AG04449 (cell line): ENCODE results near the gene TTBK1.
A peak's percentile ranks its signal among the peaks of the same experiment; 100 is the strongest.

Experiments
- CTCF ChIA-PET: fragments of 350-600 bp; formaldehyde crosslinking; extraction: SDS; loops from one replicate; lab custom pipeline; 2021; ENCODE audit warnings: antibody characterized with exemption; lab: Yijun Ruan, JAX
- POLR2A ChIA-PET: fragments of 400-600, 350-600 bp; formaldehyde crosslinking; extraction: SDS; loops from one replicate; lab custom pipeline; 2020; ENCODE audit warnings: antibody characterized with exemption, inconsistent platforms; lab: Yijun Ruan, JAX
- DNase-seq: peaks from one replicate; pipeline ENCODE4 v3.0.0-alpha.2; 2010; ENCODE audit warnings: low read depth, low spot score
- H3K4me3 ChIP-seq: 2 replicates; pipeline ENCODE4 v1.5.1; 2011; ENCODE audit warnings: low read depth, mild to moderate bottlenecking, control low read depth, low read length
- CTCF ChIP-seq: IDR thresholded peaks from one replicate; pipeline ENCODE4 v1.5.1; 2011; ENCODE audit warnings: mild to moderate bottlenecking, moderate library complexity, low read length, control low read depth, inconsistent platforms; ENCODE audit not compliant: insufficient read depth; ENCODE audit errors: missing control alignments

Gene TTBK1

GRCh38 chr6:43247114-43247999 lies 4.1 kb downstream of the TTBK1 start:
- CTCF ChIA-PET: interaction anchor here (1.0 to 2.0 kb wide), 5 partner anchors 17 to 260 kb away, joined by 3 to 14 read pairs (median 5); partner anchors contain the start of gene DNPH1
- no peak for TF ChIP-seq CTCF
- POLR2A ChIA-PET: no interaction called here
- H3K4me3 ChIP-seq: peak overlapping the region; percentile 44
- DNase-seq: no peak

- no peak overlapping the region for H3K4me3 ChIP-seq
- ChIA-PET CTCF (interaction anchor here (0.8 to 1.6 kb wide), 6 partner anchors 10 to 259 kb away, joined by 3 to 5 read pairs (median 3); partner anchors contain the start of gene DNPH1), POLR2A (no interaction called here)
- no peak for TF ChIP-seq CTCF
- DNase-seq: no peak
Observed at GRCh38 chr6:43248101-43248500, 4.8 kb downstream of the TTBK1 start.

- TF ChIP-seq CTCF: no peak
- ChIA-PET CTCF (interaction anchor here (0.8 to 1.6 kb wide), 8 partner anchors 10 to 259 kb away, joined by 3 to 5 read pairs (median 3); partner anchors contain the start of gene DNPH1), POLR2A (no interaction called here)
- DNase-seq: no peak
- no peak overlapping the region for H3K4me3 ChIP-seq
Observed at GRCh38 chr6:43248791-43249190, 5.5 kb downstream of the TTBK1 start.

GRCh38 chr6:43250992-43251373 lies 7.7 kb downstream of the TTBK1 start:
- no peak for DNase-seq
- ChIA-PET POLR2A (no interaction called here), CTCF (interaction anchor here (0.6 to 4.9 kb wide), 3 partner anchors 9 to 84 kb away, joined by 3 to 32 read pairs (median 6); no protein-coding TSS in a partner anchor)
- H3K4me3 ChIP-seq: no peak overlapping the region
- no peak for TF ChIP-seq CTCF

GRCh38 chr6:43253401-43253800 lies 10.1 kb downstream of the TTBK1 start:
- ChIA-PET POLR2A (no interaction called here), CTCF (interaction anchor here (0.7 to 4.9 kb wide), 5 partner anchors 10 to 81 kb away, joined by 3 to 32 read pairs (median 4); partner anchors contain the start of gene DNPH1)
- H3K4me3 ChIP-seq: no peak overlapping the region
- DNase-seq: no peak
- no peak for TF ChIP-seq CTCF
